Caco-2 (cell line): ENCODE data around the gene KARS1. TPM values are rescaled to one million over a fixed set of nuclear protein-coding genes. Genes with fewer than 3 reads are reported as not detected.

ENCODE experiments used
- BruUV-seq: library from RNA; stranded (reverse); fragments of 400-500 nt; replicated peaks from 2 replicates; lab custom pipeline; 2021; lab: Mats Ljungman, UMichigan
- CTCF ChIA-PET: fragments of 300-600 bp; sonication (Branson Sonifier 250); formaldehyde crosslinking; loops from one replicate; lab custom pipeline; 2022; ENCODE audit warnings: antibody characterized with exemption; lab: Charles Lee
- POLR2A ChIA-PET: fragments of 300-600 bp; sonication (Branson Sonifier 250); formaldehyde crosslinking; loops from one replicate; lab custom pipeline; 2022; ENCODE audit warnings: antibody characterized with exemption; lab: Charles Lee
- DNase-seq, 2 experiments: peaks; one replicate each; pipeline versions ENCODE4 v3.0.0 to v3.0.0-alpha.2; 2020 to 2022
- H3K27me3 ChIP-seq: replicated peaks from 2 replicates; pipeline ENCODE4 v1.6.0; 2011; ENCODE audit warnings: low read length; ENCODE audit not compliant: control insufficient read depth, insufficient read depth
- H3K36me3 ChIP-seq: 2 replicates; pipeline ENCODE4 v1.5.1; 2011; ENCODE audit warnings: low read length; ENCODE audit not compliant: control insufficient read depth, insufficient read depth
- H3K4me1 ChIP-seq: fragments of 250-450 bp; sonication (Bioruptor Pico); 2 replicates; pipeline ENCODE4 v1.5.1; 2020; ENCODE audit warnings: mild to moderate bottlenecking
- H3K4me3 ChIP-seq: 2 replicates; pipeline ENCODE4 v1.5.1; 2011; ENCODE audit warnings: low read depth, mild to moderate bottlenecking, control low read depth, low read length
- H3K9me3 ChIP-seq: fragments of 250-450 bp; sonication (Bioruptor Pico); 2 replicates; pipeline ENCODE4 v1.5.1; 2020; ENCODE audit warnings: mild to moderate bottlenecking, moderate library complexity
- H3K27ac Mint-ChIP-seq: one replicate; pipeline ENCODE4 v1.8.0; 2022; ENCODE audit warnings: mixed read lengths; ENCODE audit not compliant: unreplicated experiment
- H3K27me3 Mint-ChIP-seq: one replicate; pipeline ENCODE4 v1.8.0; 2022; ENCODE audit warnings: mixed read lengths; ENCODE audit not compliant: insufficient read depth, unreplicated experiment
- H3K36me3 Mint-ChIP-seq: one replicate; pipeline ENCODE4 v1.8.0; 2022; ENCODE audit warnings: mild to moderate bottlenecking, mixed read lengths; ENCODE audit not compliant: insufficient read depth, unreplicated experiment
- H3K4me1 Mint-ChIP-seq: one replicate; pipeline ENCODE4 v1.8.0; 2022; ENCODE audit warnings: low read depth, mixed read lengths; ENCODE audit not compliant: unreplicated experiment
- H3K4me3 Mint-ChIP-seq: one replicate; pipeline ENCODE4 v1.8.0; 2022; ENCODE audit warnings: mild to moderate bottlenecking, moderate library complexity, mixed read lengths; ENCODE audit not compliant: unreplicated experiment
- H3K9me3 Mint-ChIP-seq: one replicate; pipeline ENCODE4 v1.8.0; 2022; ENCODE audit warnings: mixed read lengths; ENCODE audit not compliant: unreplicated experiment
- intact Hi-C: fragments of 100-400 bp; cut with micrococcal nuclease; formaldehyde crosslinking; loops from one replicate; pipeline ENCODE4 v1.10.0; 2022; ENCODE audit not compliant: unreplicated experiment
- total RNA-seq: library from RNA; stranded (reverse); gene quantifications from 2 replicates; pipeline ENCODE4 v1.2.3, GENCODE V29; 2022
- TF ChIP-seq, protein P1 (sequence below), 2 experiments: fragments of 200-600 bp in 1 of 2; IDR thresholded peaks; 1 replicate in 1 of 2; 2 replicates in 1 of 2; pipeline versions ENCODE4 v1.5.1 to v1.8.0; 2011 to 2022; ENCODE audit warnings: antibody characterized with exemption in 1 of 2, control low read depth in 1 of 2, inconsistent platforms in 1 of 2, low read depth in 1 of 2, low read length in 1 of 2, mild to moderate bottlenecking in 1 of 2, moderate library complexity in 1 of 2; ENCODE audit not compliant: insufficient read depth in 1 of 2, severe bottlenecking in 1 of 2, unreplicated experiment in 1 of 2

Gene KARS1
- total RNA-seq, 1 experiment from 2014 or later = 244 TPM

DNA sequence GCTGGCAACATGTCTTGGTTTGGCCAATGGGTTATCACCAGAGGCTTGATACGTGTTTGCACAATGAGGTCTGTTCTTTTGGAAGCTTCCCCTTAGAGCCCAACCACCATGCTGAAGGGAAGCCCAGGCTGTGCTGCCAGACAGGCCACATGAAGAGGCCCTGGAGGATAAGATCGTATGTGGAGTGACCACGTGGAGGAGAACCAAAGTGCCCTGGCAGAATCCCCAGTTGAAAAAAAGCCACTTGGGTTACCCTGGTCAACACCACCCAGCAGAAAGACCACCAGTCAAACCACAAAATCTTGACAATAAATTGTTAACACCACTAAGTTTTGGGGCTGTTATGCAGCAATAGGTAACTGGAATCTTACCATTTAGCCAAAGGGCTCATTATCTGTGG is 17.4 kb downstream of the KARS1 start:
- no peaks in the 10 kb centered on the region for H3K27me3 Mint-ChIP-seq
- intact Hi-C loops = no loop called here
- CTCF ChIA-PET = interaction anchor here (1.2 kb wide), 1 partner anchor 113 kb away, joined by 3 read pairs; no protein-coding TSS in a partner anchor

DNA sequence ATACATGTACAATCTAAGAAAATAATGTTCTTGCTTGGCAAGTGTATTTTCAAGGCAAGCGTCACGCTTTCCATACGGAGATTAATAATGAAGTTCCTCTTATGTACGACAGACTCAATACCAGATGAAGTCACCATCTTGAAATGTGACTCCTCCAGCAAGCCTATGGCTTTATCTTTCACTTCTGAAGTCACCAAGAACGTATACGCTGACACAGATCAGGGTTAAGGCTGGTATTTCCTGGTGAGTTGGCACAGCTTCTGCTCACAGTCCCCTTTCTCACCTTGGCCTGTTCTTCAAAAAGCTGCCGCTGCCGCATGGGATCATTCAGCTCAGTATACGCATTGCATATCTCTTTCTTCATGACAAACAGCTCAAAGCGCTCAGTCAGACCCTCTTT is 18.3 kb downstream of the KARS1 start:
- CTCF ChIA-PET = interaction anchor here (1.2 kb wide), 1 partner anchor 112 kb away, joined by 3 read pairs; no protein-coding TSS in a partner anchor
- peaks cover 99% of the 10 kb centered on the region for H3K36me3 Mint-ChIP-seq
- no TSS peak for BruUV-seq
- H3K36me3 ChIP-seq = peaks cover 16% of the 10 kb centered on the region
- H3K9me3 Mint-ChIP-seq = peaks cover 10% of the 10 kb centered on the region
- peaks cover 33% of the 10 kb centered on the region for H3K4me1 Mint-ChIP-seq
- H3K4me3 ChIP-seq = no peak overlapping the region
- TF ChIP-seq, protein P1, sequence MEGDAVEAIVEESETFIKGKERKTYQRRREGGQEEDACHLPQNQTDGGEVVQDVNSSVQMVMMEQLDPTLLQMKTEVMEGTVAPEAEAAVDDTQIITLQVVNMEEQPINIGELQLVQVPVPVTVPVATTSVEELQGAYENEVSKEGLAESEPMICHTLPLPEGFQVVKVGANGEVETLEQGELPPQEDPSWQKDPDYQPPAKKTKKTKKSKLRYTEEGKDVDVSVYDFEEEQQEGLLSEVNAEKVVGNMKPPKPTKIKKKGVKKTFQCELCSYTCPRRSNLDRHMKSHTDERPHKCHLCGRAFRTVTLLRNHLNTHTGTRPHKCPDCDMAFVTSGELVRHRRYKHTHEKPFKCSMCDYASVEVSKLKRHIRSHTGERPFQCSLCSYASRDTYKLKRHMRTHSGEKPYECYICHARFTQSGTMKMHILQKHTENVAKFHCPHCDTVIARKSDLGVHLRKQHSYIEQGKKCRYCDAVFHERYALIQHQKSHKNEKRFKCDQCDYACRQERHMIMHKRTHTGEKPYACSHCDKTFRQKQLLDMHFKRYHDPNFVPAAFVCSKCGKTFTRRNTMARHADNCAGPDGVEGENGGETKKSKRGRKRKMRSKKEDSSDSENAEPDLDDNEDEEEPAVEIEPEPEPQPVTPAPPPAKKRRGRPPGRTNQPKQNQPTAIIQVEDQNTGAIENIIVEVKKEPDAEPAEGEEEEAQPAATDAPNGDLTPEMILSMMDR (IDR thresholded peaks at IDR 0.05; ENCODE audit: insufficient read depth in 1 of 2, low read depth in 1 of 2, low read length in 1 of 2, severe bottlenecking in 1 of 2, unreplicated experiment in 1 of 2) = no peak
- no peak for DNase-seq
- H3K27ac Mint-ChIP-seq = no peak overlapping the region
- peaks cover 32% of the 10 kb centered on the region for H3K4me1 ChIP-seq
- intact Hi-C loops = no loop called here
- no peak overlapping the region for H3K4me3 Mint-ChIP-seq
- H3K9me3 ChIP-seq = no peaks in the 10 kb centered on the region
- H3K27me3 Mint-ChIP-seq = no peaks in the 10 kb centered on the region
- POLR2A ChIA-PET = no interaction called here
- no peaks in the 10 kb centered on the region for H3K27me3 ChIP-seq

More for the DNA sequence above, 17.4 kb downstream of the KARS1 start:
- Histone ChIP-seq H3K9me3 (no peaks in the 10 kb centered on the region), H3K27me3 (no peaks in the 10 kb centered on the region), H3K36me3 (peaks cover 16% of the 10 kb centered on the region), H3K4me1 (peaks cover 23% of the 10 kb centered on the region), H3K4me3 (no peak overlapping the region)
- TF ChIP-seq, protein P1 (IDR thresholded peaks at IDR 0.05; ENCODE audit: insufficient read depth in 1 of 2, low read depth in 1 of 2, low read length in 1 of 2, severe bottlenecking in 1 of 2, unreplicated experiment in 1 of 2) = no peak
- Mint-ChIP-seq H3K4me1 (peaks cover 25% of the 10 kb centered on the region), H3K4me3 (no peak overlapping the region), H3K27ac (no peak overlapping the region), H3K36me3 (peaks cover 100% of the 10 kb centered on the region), H3K9me3 (peaks cover 10% of the 10 kb centered on the region)
- no peak for DNase-seq
- POLR2A ChIA-PET = no interaction called here
- BruUV-seq = no TSS peak

DNA sequence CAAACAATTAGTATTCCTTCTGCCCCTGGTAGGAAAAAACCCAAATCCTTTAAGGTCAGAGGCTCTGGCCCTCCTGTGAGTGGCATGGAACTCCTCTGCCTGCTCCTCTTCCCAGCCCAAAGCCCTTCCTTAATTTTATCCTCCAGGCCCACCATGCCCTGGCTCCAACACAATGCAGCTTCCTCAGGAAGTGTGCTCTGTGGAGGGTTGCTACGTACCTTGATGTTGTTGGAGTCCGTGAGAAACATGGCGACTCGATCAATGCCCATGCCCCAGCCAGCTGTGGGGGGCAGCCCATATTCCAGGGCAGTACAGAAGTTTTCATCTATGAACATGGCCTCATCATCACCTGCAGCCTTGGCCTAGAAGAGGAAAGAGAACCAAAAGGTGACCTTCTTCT is 19.1 kb downstream of the KARS1 start:
- Histone ChIP-seq H3K27me3 (no peaks in the 10 kb centered on the region), H3K9me3 (no peaks in the 10 kb centered on the region), H3K4me3 (no peak overlapping the region), H3K4me1 (peaks cover 32% of the 10 kb centered on the region), H3K36me3 (peaks cover 13% of the 10 kb centered on the region)
- DNase-seq = no peak
- Mint-ChIP-seq H3K27me3 (no peaks in the 10 kb centered on the region), H3K9me3 (peaks cover 10% of the 10 kb centered on the region), H3K4me1 (peaks cover 33% of the 10 kb centered on the region), H3K36me3 (peaks cover 94% of the 10 kb centered on the region), H3K27ac (peak overlapping the region; percentile 51), H3K4me3 (no peak overlapping the region)
- ChIA-PET POLR2A (no interaction called here), CTCF (no interaction called here)
- BruUV-seq = no TSS peak
- TF ChIP-seq, protein P1 (IDR thresholded peaks at IDR 0.05; ENCODE audit: insufficient read depth in 1 of 2, low read depth in 1 of 2, low read length in 1 of 2, severe bottlenecking in 1 of 2, unreplicated experiment in 1 of 2) = no peak
- intact Hi-C loops = no loop called here
